ENCODE data around the gene CCDC150. TPM values are rescaled to one million over a fixed set of nuclear protein-coding genes. Genes with fewer than 3 reads are reported as not detected.

CCDC150 gene
- 1 to 10 TPM; 1.4 to 4.3 (median 3.8) TPM for total RNA-seq (2021; fragmentation: NEBNext Ultra II Directional; extraction: Animal tissue kit (Norgen Biotek cat#: 25700))
- long read RNA-seq, partial matches to known transcripts, result 0 of 1 reads
- long read RNA-seq, other reads (novel, unspliced or antisense), result 1 of 1 reads

- Mint-ChIP-seq H3K27ac (peak within 1 kb of the TSS; percentile 86), H3K4me1 (ENCODE audit: low read depth) (peaks cover 17% of the 10 kb centered on the region), H3K9me3 (peaks cover 6% of the 10 kb centered on the region), H3K36me3 (ENCODE audit: low read depth) (peaks cover 8% of the 10 kb centered on the region), H3K4me3 (peak within 1 kb of the TSS; percentile 96), H3K27me3 (ENCODE audit: insufficient read depth) (no peaks in the 10 kb centered on the region; the same call in 1 of the 2 replicates)
- DNase-seq, result peak; percentile 91
- TF ChIP-seq, protein P1, sequence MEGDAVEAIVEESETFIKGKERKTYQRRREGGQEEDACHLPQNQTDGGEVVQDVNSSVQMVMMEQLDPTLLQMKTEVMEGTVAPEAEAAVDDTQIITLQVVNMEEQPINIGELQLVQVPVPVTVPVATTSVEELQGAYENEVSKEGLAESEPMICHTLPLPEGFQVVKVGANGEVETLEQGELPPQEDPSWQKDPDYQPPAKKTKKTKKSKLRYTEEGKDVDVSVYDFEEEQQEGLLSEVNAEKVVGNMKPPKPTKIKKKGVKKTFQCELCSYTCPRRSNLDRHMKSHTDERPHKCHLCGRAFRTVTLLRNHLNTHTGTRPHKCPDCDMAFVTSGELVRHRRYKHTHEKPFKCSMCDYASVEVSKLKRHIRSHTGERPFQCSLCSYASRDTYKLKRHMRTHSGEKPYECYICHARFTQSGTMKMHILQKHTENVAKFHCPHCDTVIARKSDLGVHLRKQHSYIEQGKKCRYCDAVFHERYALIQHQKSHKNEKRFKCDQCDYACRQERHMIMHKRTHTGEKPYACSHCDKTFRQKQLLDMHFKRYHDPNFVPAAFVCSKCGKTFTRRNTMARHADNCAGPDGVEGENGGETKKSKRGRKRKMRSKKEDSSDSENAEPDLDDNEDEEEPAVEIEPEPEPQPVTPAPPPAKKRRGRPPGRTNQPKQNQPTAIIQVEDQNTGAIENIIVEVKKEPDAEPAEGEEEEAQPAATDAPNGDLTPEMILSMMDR (IDR thresholded peaks at IDR 0.05), result no peak; the same call in 1 of the 2 replicates
Observed at GRCh38 chr2:196639180-196640030, at the start of gene CCDC150. CCDC150 (plus strand) TSS chr2:196639715; CDS start chr2:196639767, 52 bp downstream.

DNA sequence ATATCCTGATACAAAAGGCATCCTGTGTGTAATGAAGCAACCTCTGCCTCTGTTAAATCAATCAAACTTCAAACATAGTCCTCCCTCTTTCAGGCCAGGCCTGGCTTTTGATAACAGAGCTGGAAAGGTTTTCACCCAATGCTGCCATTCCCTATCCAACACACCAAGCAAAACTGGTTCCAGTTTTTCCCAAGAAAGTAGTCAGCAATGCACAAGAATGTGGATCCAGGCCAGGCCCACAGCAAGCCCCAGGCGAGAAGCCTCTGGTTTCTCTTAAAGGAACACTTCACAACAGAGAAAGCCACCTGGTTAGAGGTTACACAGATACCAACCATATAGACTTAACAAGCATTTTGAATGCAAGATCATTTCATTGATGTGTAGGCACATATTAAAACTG lies 49.2 kb upstream of the CCDC150 start:
- H3K27me3 Mint-ChIP-seq (ENCODE audit: insufficient read depth), result no peaks in the 10 kb centered on the region; the same call in 1 of the 2 replicates
- no peak overlapping the region for H3K27ac Mint-ChIP-seq
- DNase-seq, result peak; percentile 44
- no peaks in the 10 kb centered on the region for H3K36me3 Mint-ChIP-seq (ENCODE audit: low read depth)
- peak overlapping the region; percentile 52; the same call in 1 of the 2 replicates for H3K4me3 Mint-ChIP-seq
- peaks cover 75% of the 10 kb centered on the region for H3K4me1 Mint-ChIP-seq (ENCODE audit: low read depth)
- TF ChIP-seq, protein P1 (IDR thresholded peaks at IDR 0.05), result no peak
- H3K9me3 Mint-ChIP-seq, result no peaks in the 10 kb centered on the region

GRCh38 chr2:196591004-196591403 lies 48.5 kb upstream of the CCDC150 start:
- Mint-ChIP-seq H3K4me3 (no peak overlapping the region), H3K36me3 (ENCODE audit: low read depth) (no peaks in the 10 kb centered on the region), H3K4me1 (ENCODE audit: low read depth) (peaks cover 70% of the 10 kb centered on the region)

DNA sequence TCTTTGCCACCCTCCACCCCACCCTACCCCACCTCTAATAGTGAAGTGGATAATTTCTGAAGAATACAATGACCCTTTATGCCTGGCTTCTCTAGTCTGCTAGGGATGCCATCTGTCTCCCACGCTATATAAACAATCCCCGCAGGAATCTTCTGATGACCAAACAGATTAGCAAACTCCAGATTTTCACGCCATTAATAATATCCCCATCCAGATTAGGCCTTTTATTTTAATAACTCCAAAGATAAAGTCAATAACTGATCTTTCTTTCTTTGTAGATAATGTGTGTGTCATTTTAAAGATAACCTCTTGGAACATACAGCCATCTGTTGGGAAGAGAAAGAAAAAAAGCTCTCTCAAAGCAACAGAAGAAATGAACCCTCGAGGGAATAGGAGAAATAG lies 47.9 kb upstream of the CCDC150 start:
- H3K4me3 Mint-ChIP-seq, result peak overlapping the region; percentile 95
- DNase-seq, result no peak
- no peaks in the 10 kb centered on the region; the same call in 1 of the 2 replicates for H3K27me3 Mint-ChIP-seq (ENCODE audit: insufficient read depth)
- TF ChIP-seq, protein P1 (IDR thresholded peaks at IDR 0.05), result no peak
- H3K27ac Mint-ChIP-seq, result peak overlapping the region; percentile 85; the same call in 1 of the 2 replicates
- peaks cover 65% of the 10 kb centered on the region for H3K4me1 Mint-ChIP-seq (ENCODE audit: low read depth)
- H3K36me3 Mint-ChIP-seq (ENCODE audit: low read depth), result no peaks in the 10 kb centered on the region
- H3K9me3 Mint-ChIP-seq, result no peaks in the 10 kb centered on the region

More at GRCh38 chr2:196591004-196591403, 48.5 kb upstream of the CCDC150 start:
- no peaks in the 10 kb centered on the region for H3K9me3 Mint-ChIP-seq
- H3K27ac Mint-ChIP-seq, result no peak overlapping the region
- no peaks in the 10 kb centered on the region; the same call in 1 of the 2 replicates for H3K27me3 Mint-ChIP-seq (ENCODE audit: insufficient read depth)
- DNase-seq, result no peak
- TF ChIP-seq, protein P1 (IDR thresholded peaks at IDR 0.05), result no peak

DNA sequence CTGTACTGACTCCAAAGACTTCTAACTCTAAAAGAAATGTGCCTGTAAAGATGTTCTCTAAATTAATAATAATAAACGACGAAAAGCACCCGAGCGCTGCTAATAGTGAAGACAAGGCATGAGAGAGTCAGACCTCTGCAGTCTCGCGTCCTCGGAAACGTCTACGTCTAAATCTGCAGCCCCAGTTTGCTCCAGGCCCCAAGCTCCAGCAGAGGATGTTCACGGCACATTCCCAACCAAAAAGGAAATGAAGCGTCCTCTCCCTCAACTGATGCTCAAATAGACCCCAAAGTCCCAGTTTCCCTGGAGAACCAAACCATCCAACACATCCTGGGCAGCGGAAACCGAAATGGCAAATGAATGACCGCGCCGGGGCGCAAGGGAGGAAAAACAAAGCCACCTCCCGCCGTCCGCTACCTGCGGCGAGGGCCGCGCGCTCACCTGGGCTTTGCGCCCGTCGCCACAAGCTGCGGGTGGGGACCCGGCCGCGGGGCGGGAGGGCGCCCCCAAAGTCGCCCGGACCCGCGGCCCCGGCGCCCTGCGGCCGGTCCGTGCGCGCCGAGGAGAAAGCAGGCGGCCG lies 47.1 kb upstream of the CCDC150 start:
- DNase-seq, result peak; percentile 41
- Mint-ChIP-seq H3K4me1 (ENCODE audit: low read depth) (peaks cover 66% of the 10 kb centered on the region), H3K4me3 (peak overlapping the region; percentile 95), H3K27me3 (ENCODE audit: insufficient read depth) (no peaks in the 10 kb centered on the region; the same call in 1 of the 2 replicates), H3K36me3 (ENCODE audit: low read depth) (no peaks in the 10 kb centered on the region), H3K9me3 (no peaks in the 10 kb centered on the region), H3K27ac (peak overlapping the region; percentile 85)
- TF ChIP-seq, protein P1 (IDR thresholded peaks at IDR 0.05), result peak; percentile 27; the same call in 1 of the 2 replicates
